Colon (tissue), 2 donors: ENCODE results near the gene BRIP1.
"Not testable (repeated sequence)": the region's sequence is repeated elsewhere in the genome, so short reads cannot be mapped to it uniquely, and the experiment has no call there.

ENCODE experiments used
- FAIRE-seq: peaks from 2 replicates; lab custom pipeline; 2012; peaks lifted over from hg19 to GRCh38; lab: Jason Lieb, UNC
- donor health status: control.
- donor health status: control.

The BRIP1 gene

GRCh38 chr17:61863801-61864126, 436 bp upstream of the BRIP1 start:
- no peak for FAIRE-seq

- no peak for FAIRE-seq
Observed at GRCh38 chr17:61862105-61862574, 1.2 kb downstream of the BRIP1 start.

- not testable (repeated sequence) for FAIRE-seq
Observed at GRCh38 chr17:61860397-61860796, 2.9 kb downstream of the BRIP1 start.

- FAIRE-seq: no peak
Observed at GRCh38 chr17:61856035-61856434, 7.3 kb downstream of the BRIP1 start.

- no peak for FAIRE-seq
Observed at GRCh38 chr17:61852857-61853256, 10.5 kb downstream of the BRIP1 start.

GRCh38 chr17:61849674-61850073, 13.7 kb downstream of the BRIP1 start:
- FAIRE-seq: no peak

GRCh38 chr17:61848896-61849295, 14.4 kb downstream of the BRIP1 start:
- FAIRE-seq: no peak

GRCh38 chr17:61848247-61848646, 15.1 kb downstream of the BRIP1 start:
- no peak for FAIRE-seq

- FAIRE-seq: no peak
Observed at GRCh38 chr17:61847659-61848058, 15.7 kb downstream of the BRIP1 start.

GRCh38 chr17:61846761-61847375, 16.5 kb downstream of the BRIP1 start:
- no peak for FAIRE-seq

- no peak for FAIRE-seq
Observed at GRCh38 chr17:61846088-61846487, 17.2 kb downstream of the BRIP1 start.

- no peak for FAIRE-seq
Observed at GRCh38 chr17:61843435-61843834, 19.9 kb downstream of the BRIP1 start.

- no peak for FAIRE-seq
Observed at GRCh38 chr17:61842899-61843298, 20.4 kb downstream of the BRIP1 start.

GRCh38 chr17:61839300-61839786, 24.0 kb downstream of the BRIP1 start:
- no peak for FAIRE-seq

- no peak for FAIRE-seq
Observed at GRCh38 chr17:61837175-61838051, 25.9 kb downstream of the BRIP1 start.

- no peak for FAIRE-seq
Observed at GRCh38 chr17:61836266-61837174, 26.8 kb downstream of the BRIP1 start.

- FAIRE-seq: no peak
Observed at GRCh38 chr17:61835606-61836005, 27.7 kb downstream of the BRIP1 start.

GRCh38 chr17:61834610-61835009, 28.7 kb downstream of the BRIP1 start:
- FAIRE-seq: no peak

GRCh38 chr17:61833536-61834193, 29.7 kb downstream of the BRIP1 start:
- no peak for FAIRE-seq

GRCh38 chr17:61832463-61832862, 30.9 kb downstream of the BRIP1 start:
- no peak for FAIRE-seq

- no peak for FAIRE-seq
Observed at GRCh38 chr17:61831099-61831498, 32.2 kb downstream of the BRIP1 start.

GRCh38 chr17:61828694-61829093, 34.6 kb downstream of the BRIP1 start:
- no peak for FAIRE-seq
